ENCODE measurements around the gene AGA.

AGA gene

DNA sequence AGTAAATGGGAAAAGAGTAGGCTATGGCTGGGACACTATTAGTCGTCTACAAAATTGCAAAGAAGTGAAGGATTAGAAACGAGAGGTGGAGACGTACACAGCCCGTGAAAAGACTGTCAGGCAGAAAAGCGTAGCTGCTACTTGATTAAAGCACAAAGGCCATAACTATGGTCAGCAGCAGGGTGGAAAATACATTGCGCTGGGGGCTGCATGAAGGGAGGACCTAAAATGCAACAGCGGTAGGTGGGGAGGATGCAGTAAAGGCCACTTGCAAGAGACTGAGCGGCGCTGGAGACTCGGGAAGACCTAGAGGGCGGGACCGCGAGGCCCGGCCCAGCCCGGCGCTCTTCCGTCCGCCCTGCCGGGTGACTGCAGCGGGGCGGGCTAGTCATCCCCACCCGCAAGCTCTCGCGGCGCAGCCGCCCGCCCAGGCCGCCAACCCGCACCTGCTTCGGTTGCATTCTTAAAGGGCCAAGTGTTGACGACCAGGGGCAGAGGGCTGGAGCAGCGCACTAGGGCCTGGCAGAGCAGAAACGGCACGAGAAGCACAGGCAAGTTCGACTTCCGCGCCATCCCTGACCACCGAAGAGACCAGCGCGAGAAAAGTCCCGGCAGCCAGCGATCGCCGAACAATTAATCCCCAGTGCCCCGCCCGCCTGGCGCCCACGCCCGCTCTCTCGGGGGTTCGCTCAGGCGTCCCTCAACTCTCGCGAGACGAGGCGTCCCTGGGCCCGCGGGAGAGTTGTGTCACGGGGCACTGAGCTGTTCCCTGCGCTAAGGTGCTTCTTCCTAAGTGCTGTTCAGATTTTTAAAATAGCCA is at the start of gene AGA:
Gene AGA (minus strand): TSS at position 635 of the 820 bp plus-strand sequence. CDS start 62 bp downstream, at position 573.
- peak; percentile 34 for DNase-seq

DNA sequence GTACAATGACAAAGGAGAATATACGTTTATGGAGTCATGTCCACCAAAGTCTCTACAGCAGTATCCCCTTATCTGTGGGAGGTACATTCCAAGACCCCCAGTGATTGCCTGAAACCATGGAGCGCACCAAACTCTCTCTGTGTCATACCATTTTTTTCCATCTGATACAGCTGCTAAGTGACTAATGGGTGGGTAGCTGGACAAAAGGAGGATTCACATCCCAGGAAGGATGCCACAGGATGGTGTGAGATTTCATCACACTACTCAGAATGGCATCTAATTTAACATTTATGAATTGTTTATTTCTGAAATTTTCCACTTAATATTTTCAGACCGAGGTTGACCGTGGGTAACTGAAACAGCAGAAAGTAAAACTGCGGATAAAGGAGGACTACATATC is 49.8 kb upstream of the AGA start:
- no peak for DNase-seq

DNA sequence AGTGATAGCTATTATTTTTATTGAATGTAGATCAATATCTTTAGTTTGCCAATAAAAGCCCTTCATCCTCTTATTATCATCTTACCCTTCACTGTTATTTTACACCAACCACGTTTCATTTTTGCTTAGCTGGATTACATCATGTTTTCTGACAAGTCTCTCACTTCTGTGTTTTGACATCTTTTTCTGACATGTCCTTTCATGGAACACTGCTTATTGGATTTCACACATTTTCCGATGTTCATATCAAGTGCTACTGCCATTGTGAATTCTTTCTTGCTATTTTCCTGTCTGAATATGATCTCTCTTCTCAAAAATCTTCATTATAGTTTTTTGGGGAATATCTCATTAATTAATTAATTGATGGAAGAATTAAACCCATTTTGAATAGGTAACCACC is 48.5 kb upstream of the AGA start:
- DNase-seq = no peak

DNA sequence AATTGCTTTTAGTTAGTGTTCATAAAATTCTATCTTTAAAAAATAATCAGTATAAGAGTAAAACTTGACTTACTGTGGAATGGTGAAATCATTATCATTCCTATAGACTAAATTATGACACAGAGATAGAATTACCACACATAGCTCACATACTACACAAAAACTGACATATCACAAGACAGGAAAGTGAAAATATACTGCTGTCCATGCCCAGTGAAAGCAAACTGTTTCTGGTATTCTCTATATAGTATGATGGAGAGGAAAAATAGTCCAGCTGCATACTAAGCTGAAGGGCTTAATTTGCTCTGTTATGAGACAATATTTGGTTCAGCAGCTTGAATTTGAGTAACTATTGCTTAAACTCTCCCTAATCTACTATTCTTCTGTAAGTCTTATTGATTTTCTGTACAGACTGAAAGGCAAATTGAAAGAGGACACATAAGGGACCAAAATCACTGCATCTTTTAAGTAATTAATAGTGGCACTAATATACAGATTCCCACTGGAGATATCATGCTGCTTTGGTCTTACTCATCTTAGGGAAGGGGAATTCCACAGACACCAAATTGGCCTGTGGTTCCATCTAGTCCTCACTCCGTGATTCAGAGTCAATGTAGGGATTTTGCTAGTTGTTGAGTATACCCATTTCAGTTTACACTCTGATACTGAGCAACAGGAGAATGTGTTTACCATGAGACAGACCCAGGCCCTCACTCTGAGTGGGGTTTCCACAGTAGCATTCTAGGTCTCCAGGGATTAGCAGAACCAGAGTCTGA is 47.4 kb upstream of the AGA start:
- DNase-seq = no peak

DNA sequence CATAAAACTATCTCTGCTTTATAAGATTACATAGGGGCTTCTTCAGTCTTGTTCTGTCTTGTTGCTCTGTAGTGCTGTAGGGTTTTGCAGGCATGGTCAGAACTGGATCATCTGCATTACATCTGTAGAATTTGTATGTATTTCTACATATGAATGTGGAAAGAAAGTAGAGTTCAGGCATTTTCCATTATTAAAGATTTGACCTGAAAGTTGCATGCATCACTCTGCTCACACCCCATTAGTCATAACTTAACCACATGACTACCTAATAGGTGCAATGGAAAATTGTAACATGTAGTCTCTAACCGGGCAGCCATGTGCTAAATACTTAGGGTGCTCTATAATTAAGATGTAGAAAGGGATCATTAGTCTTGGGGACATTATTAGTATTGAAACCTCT is 45.7 kb upstream of the AGA start:
- no peak for DNase-seq

DNA sequence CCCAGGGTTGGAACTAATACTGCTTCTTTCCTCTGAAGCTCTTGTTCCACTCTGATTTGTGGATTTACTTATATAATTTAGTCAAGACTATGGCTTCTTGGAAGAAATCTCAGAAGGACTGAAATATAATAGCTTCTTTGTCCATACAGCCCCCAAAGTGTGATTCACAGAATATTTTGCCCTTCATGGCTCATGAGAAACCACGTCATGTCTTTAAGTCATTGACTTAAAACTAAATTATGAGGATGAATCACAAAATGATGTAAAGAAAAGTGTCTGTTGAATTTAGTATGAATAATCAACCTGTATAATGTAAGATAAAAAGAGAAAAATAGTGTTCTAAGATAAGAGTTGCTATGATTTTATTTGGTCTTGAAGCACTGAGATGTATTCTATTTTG is 43.3 kb upstream of the AGA start:
- no peak for DNase-seq

DNA sequence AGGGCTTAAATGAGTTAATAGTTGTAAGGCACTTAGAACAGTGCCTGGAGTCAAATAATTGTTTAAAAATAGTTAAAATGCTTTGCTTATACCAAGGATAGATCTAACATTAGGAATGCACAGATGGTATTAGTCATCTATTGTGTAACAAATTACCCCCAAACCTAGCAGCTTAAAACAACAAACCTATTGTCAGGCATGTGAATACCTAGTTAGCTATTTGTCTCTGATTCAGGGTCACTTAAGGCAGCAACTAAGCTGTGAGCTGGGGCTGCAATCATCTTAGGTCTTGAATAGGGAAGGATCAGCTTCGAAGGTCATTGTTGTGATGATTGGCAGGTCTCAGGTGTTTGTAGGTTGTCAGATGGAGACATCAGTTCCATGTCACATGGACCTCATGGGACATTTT is 42.4 kb upstream of the AGA start:
- DNase-seq = no peak

DNA sequence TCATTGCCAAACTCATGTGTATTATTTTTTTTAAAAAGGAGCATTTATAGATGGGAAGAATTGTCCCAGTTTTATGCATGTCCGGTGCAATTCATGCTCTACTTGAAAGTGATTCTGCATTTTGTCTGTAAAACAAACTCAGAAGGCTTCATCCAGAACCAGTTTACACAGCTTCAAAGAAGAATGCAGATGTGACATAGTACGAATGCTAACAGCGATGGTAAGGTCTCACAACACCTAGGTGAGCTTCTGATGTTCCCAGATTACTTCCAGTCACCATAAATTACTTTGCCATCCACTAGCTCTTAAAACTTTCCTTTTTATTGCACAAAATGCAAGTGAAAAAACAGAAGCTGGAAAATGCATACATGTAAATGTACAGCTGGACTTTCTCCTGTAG is 41.5 kb upstream of the AGA start:
- no peak for DNase-seq

DNA sequence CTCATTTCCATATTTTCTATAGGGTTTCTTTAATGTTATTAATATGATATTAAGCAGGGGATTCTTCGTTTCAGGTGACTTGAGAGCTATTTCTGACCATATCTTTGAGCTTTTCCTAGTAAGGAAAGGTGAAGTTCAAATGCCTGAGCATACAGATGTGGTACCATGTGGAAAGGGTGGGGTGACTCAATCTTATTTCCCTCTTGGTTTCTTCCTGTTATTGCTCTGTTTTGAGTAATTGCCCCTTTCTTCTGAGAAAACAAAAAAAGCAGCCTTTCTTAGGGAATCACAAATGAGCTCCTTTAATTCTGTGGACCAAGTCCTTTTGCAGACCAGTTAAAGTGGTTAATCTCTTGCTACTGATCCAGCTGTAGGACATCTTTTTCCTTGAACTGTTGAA is 41.0 kb upstream of the AGA start:
- DNase-seq = no peak

DNA sequence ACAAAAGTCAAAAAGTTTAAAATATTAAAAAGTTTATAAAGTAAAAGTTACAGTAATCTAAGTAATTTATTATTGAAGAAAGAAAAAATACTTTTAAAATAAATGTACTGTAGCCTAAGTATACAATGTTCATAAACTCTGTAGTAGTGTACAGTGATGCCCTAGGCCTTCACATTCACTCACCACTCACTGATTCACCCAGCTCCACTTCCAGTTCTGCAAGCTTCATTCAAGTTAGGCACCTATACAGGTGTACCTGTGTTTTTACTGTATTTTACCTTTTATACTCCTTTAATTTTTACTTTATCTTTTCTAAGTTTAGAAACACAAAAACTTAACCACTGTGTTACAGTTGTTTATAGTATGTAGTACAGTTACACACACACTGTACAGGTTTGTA is 40.1 kb upstream of the AGA start:
- DNase-seq = no peak

DNA sequence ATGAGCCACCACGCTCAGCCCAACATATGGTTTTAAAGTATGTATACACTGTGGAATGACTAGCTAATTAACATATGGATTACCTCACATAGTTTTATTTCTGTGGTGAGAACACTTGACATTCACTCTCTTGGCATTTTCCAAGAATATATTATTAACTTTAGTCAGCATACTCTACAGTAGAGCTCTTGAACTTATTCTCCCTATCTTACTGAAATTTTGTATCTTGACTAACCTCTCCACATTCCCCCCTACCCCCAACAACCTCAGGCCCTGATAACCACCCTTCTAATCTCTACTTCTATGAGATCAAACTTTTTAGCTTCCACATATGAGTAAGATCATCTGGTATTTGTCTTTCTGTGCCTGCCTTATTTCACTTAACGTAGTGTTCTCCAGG is 38.6 kb upstream of the AGA start:
- DNase-seq = no peak

DNA sequence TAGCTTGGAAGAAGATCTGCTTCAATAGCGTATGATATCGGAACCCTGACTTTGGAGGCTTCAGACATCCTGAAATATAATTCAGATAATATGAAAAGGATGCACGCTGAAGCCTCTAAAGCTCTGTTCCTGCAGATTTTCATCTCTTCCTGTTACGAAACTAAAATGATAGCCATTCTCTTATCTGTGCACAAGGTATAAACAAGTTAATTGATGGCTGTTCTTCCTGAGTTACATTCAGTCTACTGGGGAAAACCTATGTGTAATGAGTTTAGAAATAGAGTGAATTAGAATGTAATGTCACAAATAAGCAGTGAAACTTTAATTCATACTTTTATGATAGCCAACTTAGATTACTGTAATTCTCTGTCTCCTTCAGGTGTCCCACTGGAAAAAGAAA is 36.8 kb upstream of the AGA start:
- no peak for DNase-seq

DNA sequence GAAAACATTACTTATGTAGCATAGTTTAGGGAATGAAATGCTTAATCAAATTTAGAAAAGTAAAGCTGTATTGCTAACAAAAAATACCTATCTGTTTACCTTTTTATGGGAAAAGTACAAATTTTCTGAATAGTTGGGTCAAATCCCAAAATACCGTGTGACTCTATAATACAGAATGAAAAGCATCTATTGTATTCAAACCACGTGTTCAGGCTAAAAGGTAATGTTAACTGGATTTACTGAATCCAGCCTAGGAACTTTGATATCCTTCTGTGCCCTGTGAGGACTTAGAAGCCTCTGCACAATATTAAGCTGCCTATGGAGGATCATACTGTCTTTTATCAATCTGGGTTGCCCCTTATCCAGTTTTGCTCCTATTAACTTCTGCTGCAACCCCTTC is 36.3 kb upstream of the AGA start:
- DNase-seq = no peak

DNA sequence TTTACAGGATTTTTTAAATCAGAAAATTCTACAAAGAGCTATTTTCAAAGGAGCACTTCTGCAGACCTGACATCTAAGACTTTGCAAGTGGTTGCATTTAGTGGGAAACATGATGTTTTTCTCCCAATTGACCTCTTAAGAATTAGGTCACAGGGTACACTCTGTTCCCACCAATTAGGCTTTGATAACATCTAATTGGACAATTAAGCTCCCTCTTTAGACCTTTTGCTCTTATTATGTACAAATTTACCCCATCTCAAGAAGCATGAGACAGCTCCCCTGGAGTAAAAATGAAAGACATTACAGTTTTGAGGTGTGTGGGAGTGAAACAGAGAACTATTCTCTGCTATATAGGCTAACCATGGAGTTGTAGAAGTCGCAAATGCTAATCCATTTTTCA is 31.8 kb upstream of the AGA start:
- no peak for DNase-seq

DNA sequence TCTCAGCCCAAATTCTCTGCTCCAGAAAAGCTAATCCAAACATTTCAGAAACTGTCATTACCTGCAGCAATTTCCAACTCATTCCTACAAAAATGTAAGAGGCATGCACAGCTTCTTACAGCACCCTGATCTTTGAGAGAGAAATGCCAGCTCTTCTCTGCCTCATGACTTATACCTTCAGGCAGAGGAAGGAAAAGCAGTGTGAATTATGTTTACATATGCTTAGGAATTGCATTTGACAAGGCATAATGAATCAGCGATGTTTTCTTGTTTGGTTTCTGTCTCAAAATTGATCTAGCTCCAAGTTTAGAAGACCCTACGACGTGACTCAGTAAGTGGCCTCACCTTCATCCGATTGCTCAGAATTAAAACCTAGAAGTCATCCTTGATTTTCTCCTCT is 21.8 kb upstream of the AGA start:
- no peak for DNase-seq

DNA sequence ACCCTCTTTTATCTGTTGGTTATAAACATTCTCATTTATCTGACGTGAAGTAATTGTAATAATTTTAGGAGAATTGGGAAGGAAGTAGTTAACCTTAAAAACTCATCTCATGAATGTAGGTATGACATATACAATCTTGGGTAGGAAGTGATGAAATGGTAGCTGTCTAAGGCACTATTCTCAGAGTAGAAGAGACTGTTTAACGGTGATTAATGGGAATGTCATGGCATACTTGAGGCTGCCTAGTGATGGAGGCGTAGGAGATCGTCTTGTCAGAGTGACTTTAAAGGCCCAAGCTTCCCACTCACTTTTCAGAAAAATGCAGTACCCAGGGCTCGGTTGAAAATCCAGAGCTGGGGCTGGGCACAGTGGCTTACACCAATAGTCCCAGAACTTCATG is 19.4 kb upstream of the AGA start:
- no peak for DNase-seq

DNA sequence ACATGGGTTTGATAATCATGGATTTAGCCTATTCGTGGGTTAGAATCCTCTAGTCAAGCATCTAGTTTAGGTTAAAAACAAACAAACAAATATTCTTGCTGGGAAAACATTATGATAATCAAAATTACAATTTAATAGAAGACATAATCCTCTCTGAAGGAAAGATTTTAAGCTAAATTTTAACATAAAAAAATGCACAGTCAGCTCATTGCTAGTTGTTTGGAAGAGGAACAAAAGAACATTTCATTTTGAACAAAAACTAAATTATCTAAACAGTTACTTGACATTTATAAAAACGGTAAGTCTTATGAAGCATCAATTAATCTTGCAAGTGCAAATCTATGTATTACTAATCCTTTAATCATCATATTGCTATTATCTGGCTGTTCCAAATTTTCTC is 18.2 kb upstream of the AGA start:
- DNase-seq = no peak

DNA sequence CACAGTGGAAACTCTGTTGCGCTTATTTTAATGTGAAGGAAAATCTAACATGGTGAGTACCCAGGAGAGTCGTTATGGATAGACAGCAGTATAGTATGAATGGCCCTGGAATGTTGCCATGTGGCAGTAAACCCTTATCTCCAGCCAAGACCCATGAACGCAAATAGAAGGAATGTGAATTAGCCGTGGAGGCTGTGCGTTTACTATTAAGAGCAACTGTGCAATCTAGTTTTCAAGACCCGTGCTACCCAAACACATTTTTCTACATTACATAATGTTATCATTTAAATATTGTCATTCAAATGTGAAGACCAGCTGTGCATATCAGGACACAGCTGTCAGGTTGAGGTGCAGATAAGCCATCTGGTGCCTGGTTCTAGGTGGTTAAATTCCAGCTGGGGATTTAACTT is 13.3 kb upstream of the AGA start:
- DNase-seq = no peak

DNA sequence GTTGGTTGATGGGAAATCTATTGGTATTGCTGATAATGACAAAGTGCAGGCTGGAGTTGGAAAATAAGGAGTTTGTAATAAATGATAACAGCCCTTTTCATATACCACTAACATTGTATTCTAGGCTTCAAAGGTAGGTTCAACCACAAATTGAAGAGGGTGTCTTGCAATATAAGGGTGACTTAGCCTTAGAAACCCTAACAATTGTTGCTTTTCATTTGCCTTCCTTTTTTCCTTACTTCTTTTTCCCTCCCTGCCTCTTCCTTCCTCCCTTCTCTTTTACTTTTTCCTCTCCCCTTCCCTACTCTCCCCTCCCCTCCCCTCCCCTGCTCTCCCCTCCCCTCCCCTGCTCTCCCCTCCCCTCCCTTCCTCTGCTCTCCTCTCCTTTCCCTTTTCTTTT is 10.9 kb upstream of the AGA start:
- no peak for DNase-seq

DNA sequence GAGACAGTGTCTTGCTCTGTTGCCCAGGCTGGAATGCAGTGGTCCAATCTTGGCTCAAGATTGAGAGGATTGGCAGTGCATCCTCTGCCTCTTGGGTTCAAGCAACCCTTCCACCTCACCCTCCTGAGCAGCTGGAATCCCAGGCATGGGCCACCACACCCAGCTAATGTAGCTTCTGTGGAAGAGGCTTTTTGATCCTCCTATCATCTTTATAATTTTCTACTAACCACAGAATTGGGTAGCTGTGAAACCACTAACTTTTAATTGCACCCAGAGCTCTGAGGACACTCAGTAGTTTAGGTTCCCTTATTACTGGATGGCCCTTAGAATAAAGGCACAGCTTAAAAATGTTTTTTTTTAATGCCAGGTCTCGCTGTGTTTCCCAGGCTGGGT is 8.9 kb upstream of the AGA start:
- no peak for DNase-seq

DNA sequence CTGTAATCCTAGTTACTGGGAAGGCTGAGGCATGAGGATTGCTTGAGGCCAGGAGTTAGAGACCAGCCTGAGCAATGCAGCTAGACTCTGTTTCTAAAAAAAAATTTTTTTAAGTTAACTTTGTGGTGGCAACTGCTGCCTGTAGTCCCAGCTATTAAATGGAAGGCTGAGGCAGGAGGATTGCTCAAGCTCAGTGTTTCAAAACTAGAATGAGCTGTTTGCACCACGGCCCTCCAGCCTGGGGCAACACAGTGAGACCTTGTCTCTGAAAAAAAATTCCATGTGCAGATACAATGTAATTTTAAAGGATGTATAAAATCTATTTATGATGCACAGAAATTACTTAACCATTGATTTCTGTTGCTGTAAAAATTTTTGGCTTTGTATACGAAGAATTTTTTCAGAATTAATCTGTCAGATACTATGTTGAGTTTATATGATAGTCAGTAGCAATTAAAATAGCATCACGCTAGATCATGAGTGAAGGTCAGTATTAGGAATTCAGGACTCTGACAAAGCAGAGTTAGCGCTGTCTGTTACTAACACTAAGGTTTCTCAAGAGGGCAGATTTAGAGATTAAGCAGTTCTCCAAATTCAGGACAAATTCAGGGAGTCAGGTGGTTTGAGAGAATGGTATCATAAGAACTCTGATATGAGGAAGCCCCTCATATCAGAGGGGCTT is 8.3 kb upstream of the AGA start:
- no peak for DNase-seq

DNA sequence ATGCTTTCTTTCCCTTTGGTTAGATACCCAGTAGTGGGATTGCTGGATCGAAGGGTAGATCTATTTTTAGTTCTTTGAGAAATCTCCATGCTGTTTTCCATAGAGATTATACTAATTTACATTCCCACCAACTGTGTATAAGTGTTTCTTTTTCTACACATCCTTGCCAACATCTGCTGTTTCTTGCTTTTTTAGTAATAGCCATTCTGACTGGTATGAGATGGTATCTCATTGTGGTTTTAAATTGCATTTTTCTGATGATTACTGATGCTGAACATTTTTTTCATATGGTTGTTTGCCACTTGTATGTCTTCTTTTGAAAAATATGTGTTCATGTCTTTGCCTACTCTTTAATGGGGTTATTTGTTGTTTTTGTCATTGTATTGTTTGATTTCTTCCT is 6.6 kb upstream of the AGA start:
- DNase-seq = no peak

DNA sequence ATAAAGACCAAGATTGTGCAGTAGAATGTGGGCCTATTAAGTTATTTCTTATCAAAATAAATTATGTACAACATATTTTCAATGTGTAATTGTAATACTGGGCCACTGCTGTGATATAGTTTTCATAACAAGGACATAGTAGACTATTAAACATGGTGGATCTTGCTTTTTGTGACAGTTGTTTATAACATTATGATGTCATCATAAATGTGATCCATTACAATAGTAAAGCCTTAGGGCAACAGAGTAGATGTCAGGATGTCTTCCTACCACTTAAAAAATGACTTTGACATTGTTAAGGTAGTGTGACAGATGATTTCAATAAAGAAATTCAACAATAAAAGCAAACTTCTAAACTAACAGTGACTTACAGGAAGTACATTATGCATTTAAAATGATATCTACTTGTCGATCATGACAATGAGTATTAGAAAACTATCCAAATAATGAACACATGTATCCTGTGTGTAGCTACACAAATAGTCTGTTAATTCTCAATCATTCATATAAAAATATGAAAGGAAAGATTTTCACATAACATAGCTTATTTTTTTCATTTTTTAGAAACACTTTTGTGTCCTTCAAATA is 5.3 kb upstream of the AGA start:
- DNase-seq = no peak

DNA sequence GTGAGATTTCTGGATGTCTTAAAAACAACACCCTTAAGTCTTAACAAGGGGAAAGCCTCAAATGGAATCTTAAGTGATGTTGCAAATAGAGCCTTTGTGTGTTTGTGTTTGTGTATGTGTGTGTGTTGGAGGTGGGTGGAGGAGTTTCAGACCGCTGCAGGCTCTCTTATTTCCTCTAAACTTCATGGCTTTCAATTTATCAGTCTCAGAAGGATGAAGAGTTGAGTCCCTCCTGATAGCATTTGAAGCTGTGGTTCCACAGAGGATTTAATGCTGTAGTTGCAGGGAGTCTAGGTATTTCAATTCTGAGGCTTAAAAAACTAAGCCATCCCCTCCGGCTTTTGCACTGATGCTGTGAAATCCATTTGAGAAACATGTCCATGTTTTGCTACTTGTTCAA is 4.3 kb upstream of the AGA start:
- DNase-seq = no peak

All from NCI-H524 treated with DMSO at 0.1 percent for 48 hours (cell line).